ENCODE results near the gene RBFOX2.

Gene RBFOX2

DNA sequence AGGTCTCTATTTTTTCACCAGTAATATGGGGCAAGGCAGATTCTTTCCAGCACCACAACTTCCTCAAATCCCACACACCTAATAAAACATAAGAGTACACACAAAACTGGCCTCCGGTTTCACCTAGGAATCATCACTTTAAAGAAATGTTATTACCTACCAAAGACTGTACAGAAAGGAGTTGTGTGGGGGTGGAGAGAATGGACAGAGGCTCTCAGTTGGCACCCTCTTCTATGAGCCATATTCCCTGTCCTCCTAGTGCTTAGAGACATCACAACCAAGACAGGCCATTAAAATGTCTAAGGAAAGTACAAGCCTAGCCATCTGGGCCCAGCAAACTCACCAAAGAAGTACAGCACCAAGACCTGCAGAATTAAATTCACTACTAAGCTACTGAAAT, 56.1 kb downstream of the RBFOX2 start:
- no peak for DNase-seq (ENCODE audit: low read depth)

DNA sequence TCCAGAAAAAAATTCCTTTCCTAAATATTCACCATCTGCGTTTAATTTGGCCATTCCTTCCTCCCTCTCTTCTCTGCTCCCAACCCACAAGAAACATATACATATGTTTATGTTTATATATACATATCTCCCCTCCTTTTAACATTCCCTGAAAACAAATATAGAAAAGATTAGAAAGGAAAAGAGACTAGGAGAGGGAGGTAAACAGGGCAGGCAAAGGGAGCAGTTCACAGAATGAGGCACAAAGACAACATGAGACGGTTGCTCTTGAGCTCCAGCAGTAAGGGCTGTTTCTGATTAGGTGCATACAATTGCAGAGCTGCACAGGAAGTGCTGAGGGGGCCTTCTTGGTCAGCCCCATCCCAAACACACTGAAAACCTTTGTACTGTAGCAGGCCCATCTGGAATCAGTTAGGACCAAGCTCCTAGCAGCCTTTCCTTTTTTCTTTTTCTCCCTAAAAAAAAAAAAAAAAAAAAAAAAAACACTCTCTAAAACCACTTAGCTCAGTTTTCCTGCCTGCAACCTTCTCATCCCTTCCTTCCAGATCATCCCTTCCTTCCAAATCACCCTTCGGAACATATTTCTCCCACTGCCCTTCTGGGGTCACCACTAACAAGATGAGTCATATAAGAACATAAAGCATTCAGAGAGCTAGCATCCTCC, 57.0 kb downstream of the RBFOX2 start:
- no peak for DNase-seq (ENCODE audit: low read depth)

DNA sequence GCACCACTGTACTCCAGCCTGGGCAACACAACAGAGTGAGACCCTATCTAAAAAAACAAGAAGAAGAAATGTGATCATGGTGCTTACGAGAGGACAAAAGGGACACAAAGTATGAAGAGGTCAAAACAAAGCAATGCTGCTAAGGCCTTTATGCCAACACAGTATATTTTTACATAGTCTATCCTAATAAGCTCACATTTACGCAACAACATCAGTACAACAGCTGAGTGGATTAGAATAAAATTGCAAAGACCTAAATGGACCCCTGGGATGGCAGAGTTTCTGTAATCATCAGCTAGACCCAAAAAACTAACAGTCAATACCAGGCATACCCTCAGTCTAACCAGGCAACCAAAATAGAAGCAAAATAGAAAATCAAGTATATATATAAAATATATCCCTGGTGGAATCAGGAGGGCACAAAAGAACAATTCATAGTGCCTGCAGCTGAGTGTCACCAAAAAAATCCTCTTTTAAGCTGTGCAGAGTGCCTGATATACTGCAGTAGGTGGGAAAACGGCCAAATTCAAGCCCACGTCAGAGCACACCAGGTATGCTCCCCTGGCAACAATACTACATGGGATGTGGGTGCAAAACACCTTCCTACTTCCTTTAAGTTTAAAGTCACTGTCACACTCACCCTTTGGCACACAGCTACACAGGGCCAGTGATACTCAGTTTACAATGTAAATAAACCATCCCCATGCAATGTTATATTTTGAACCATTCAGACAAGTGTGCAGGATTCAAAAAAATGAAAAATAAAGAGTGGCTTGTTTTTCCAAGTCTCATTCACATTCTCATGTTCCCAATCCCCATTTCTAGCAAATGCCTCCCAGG, 57.8 kb downstream of the RBFOX2 start:
- no peak for DNase-seq (ENCODE audit: low read depth)

DNA sequence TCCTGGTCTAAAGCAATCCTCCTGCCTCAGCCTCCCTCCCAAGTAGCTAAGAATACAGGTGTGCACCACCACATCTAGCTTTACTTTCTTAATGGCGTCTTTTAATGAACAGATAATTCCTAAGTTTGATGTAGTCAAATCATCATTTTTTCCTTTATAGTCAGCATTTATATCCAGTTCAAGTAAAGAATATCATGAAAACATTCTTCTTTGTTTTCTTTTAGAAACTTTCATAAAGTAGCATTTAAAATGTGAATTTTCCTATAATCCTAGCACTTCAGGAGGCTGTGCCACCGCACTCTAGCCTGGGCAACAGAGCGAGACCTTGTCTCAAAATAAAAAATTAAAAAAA, 61.6 kb downstream of the RBFOX2 start:
- DNase-seq (ENCODE audit: low read depth): no peak

DNA sequence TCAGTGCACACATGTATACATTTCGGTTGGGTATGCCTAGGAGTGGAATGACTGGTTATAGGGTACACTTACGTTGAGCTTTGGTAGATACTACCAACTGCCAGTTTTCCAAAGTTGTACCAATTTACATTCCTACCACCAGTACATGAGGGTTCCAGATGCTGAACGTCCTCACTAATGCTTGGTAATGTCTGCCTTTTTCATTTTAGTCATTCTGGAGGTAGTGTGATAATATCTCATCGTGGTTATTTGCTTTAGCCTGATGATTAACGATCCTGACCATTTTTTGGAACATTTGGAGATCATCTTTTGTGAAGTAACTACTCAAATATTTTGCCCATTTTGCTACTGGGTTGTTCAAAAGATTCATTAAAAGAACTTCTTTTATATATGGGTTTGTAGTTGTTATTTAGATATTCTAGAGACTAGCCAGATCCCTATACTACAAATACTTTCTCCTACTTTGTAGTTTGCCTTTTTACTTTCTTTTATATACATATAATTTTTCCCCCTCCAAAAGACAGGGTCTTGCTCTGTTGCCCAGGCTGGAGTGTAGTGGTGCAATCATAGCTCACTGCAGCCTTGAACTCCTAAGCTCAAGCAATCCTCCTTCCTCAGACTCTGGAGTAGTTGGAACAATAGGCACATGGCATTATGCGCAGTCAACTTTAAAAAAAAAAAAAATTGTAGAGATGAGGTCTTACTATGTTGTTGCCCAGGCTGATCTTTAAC, 62.1 kb downstream of the RBFOX2 start:
- no peak for DNase-seq (ENCODE audit: low read depth)

DNA sequence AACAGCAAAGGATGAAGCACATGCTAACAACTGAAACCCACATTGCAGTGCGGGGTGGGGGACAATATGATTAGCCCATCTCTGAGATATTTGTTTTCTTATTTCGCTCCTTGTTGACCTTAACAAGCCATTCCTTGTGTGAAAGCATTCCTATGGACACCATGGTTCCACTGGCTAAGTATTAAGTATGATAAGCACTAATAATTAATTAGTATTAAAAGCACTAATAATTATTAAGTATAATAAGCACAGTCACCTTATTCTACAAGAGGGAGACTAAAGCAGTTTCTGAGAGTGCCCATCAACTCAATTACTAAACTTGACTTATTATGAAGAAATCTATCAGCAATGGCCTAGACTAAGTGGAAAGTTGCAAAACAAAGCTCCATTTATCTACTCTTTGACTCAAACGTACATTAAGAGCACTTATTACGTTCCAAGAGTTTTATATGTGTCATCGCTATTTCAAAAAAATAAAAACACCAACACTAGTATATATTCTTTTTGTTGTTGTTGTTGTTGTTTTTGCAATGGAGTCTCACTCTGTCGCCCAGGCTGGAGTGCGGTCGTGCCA, 65.3 kb downstream of the RBFOX2 start:
- no peak for DNase-seq (ENCODE audit: low read depth)

DNA sequence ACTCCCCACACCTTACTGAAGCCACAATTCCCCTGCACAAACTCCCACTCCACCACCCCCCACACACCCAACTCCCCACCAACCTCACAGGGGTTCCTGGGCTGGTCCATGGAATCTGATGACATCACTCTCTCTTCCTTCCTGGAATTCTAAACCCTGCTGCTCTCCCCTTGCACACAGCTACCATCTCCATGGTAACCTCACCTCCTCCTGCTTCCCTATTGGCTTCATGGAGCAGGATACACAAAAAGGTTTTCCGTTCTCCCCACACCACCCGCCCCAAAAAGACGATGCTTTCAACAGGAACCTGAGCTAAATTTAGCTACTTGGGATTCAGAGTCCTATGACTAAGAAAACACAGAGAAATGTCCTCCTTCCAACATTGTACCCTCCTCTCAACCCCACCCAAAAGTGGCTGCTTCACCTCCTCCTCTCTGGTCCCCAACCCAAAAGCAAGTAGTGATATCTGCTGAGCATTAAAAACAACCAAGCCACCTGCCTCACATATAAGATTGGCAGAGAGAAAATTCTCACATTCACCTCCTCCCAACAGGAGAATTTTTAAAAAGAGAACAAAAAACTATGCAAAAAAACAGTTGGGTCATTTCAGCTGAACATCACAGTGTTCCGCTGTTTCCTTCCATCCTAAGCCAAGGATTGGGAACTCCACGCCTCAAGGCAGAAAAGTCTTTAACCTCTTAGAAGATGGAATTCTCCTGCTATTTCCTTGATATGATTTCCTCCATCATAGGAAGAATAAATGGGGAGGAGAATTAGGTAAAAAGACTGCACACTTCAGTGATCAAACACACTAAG, 66.9 kb downstream of the RBFOX2 start:
- DNase-seq (ENCODE audit: low read depth): no peak

DNA sequence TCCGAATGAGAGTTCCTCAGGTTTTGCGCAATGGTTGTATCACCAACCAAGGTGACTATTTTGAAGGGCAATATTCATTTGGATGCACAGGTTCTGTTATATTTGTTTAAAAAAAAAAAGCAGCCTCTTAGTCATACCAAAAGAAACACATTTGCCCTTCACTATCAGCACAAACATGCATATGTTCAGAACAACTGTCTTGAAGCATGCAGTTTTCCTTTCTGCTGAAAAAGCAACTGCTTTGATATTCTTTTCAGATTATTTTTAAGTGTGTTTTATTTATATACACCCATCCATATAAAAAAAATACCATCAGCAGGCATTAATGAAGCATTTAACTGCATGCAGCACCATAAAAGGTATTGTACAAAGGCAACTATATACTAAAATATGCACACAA, 67.8 kb downstream of the RBFOX2 start:
- DNase-seq (ENCODE audit: low read depth): no peak

DNA sequence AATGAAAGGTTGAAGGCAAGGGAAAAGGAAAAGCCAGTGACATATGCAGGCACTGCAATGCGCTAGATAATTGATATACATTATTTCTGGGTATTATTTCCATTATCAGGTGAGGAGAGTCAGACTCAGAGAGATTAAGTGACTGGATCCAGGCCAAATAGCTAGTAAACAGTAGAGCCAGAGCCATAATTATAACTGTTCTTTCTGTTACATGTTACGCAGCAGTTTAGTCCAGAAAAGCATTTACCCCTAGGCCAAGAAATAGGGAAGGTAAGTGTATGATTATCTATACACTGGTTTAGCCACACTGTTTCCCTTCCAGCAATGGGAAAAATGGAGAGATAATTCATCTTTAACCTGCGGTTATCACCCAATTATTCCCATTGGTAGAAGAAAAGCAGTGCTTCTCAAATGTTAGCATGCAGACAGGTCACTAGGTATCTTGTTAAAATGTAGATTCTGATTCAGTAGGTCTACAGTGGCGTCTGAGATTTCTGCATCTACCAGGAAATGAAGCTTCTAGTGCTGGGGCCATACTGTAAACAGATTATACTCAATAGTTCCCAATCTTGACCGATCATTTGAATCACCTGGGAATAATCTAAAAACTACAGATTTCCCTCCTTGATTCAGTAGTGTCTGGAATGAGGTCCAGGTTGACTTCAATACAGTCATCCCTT, 69.4 kb downstream of the RBFOX2 start:
- DNase-seq (ENCODE audit: low read depth): no peak

DNA sequence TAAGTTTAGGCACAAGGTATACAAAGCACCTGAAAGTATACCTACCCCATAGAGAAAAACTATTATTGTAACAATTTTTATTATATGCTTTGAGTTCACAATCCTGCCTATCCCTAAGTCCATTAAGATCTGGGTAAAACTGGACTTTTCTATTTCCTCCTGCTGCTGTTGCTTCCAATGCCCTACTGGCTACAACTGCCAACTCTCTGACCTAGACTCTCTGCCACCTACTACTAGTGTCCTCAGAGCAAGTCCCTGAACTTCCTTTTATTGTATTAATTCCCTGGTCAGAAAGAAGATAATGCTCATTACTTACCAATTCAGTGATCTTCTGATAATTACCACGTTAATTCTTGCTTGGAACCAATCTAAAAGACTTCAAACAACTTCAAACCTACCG, 70.3 kb downstream of the RBFOX2 start:
- DNase-seq (ENCODE audit: low read depth): no peak

DNA sequence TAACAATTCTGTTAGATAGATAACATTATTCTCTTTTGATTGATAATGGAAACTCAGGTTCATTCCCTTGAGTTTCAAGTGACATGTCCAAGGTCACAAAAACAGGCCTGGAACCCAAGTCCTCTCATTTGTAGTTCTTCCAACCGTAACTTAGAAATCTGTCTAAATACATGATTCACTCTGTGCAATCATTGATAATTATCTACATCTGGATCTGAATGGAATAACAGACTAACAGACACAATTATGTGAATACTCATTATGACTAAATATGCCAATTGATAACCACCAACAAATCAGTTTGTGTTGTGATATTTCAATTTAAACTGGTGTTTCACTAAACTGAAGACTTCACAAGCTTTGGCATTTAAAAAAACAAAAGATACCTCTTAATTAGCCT, 71.0 kb downstream of the RBFOX2 start:
- DNase-seq (ENCODE audit: low read depth): no peak

DNA sequence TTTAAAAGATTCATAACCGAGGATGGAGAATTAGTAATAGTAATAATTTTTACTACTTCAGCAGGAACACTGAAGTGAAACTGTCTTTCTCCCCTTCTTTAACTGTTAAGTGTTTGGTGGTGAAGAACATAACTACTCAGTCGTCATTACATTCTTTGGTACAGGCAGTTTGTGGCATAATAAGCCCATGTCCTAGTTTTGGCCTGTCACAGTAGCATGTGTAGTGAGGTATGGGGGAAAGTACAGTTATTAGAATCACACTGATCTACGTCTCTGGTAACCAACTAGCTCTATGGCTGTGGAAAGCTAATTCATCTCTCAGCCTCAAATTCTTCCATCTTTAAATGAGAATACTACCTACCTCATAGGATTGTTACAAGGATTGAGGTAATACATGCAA, 71.8 kb downstream of the RBFOX2 start:
- no peak for DNase-seq (ENCODE audit: low read depth)

DNA sequence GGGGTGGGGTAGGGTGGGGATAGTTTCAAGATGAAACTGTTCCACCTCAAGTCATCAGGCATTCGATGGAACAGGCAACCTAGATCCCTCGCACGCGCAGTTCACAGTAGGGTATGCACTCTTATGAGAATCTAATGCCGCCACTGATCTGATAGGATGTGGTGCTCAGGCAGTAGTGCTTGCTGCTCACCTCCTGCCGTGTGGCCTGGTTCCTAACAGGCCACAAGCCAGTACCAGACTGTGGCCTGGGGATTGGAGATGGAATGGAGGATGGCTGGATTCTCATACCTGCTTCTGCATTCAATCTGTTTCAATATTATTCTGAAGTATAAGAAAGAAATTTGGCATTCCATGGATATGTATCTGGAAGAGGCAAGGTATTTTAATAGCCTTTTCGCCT, 73.1 kb downstream of the RBFOX2 start:
- no peak for DNase-seq (ENCODE audit: low read depth)

DNA sequence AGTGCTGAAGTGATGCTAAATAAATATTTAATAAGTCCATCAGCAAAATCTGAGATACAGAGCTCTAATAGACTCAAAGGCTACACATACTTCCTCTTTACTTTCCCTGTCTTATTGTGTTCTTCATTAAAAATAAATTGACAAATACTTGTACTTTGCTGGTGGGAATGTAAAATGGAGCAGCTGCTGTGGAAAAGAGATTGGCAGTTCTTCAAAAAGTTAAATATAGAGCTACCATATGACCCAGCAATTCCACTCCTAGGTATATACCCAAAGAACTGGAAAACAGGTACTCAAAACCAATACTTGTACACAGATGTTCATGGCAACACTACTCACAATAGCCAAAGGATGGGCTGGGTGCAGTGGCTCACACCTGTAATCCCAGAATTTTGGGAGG, 76.0 kb downstream of the RBFOX2 start:
- no peak for DNase-seq (ENCODE audit: low read depth)

DNA sequence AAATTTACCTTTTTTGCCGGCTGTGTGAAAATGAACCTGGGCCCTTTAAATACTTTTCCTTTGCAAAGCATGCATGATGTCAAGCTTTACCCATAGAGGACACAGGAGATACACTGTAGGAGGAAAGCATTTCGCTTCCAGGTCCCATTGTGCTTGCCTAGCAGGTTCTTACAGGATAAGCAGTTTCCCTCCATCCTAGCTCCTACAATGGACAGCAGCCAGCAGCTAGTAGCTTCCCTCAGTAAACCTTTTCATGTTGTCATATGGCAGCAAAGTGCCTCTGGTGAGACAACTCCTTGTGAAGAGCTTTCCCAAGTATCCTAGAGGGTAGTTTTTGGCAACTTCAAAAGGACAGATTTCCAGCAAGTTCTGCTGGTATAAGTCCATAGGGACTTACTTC, 78.4 kb downstream of the RBFOX2 start:
- no peak for DNase-seq (ENCODE audit: low read depth)

DNA sequence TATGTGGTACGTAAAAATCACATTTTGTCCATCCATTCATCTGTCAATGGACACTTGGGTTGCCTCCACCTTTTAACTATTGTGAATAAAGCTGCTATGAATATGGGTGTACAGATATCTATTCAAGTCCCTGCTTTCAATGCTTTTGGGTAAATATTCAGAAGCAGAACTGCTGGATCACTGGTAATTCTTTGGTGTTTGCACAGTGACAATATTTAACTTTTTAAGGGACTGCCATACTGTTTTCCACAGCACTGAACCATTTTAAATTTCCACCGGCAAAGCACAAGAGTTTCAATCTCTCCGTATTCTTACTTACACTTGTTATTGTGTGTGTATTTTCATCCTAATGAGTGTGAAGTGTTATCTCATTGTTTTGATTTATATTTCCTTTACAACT, 79.4 kb downstream of the RBFOX2 start:
- DNase-seq (ENCODE audit: low read depth): no peak

DNA sequence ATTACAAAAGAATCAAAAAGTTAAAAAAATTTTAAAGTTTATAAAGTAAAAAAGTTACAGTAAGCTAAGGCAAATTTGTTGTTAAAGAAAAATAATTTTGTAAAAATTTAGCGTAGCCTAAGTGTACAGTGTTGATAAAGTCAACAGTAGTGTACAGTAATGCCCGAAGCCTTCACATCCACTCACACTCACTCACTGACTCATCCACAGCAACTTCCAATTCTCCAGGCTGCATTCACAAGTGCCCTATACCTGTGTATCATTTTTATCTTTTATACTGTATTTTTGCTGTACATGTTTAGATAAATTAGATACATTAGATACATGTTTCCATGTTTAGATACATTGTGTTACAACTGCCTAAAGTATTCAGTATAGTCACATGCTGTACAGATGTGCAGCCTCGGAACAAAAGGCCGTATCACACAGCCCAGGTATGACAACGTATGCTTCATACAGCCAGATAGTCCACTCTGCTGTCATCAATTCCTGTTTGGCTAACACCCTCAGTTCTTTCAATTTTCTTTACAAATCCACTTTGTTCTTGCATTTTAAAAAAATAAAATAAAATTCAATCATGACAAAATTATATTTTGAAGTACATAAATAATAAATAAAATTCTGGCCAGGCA, 80.7 kb downstream of the RBFOX2 start:
- no peak for DNase-seq (ENCODE audit: low read depth)

DNA sequence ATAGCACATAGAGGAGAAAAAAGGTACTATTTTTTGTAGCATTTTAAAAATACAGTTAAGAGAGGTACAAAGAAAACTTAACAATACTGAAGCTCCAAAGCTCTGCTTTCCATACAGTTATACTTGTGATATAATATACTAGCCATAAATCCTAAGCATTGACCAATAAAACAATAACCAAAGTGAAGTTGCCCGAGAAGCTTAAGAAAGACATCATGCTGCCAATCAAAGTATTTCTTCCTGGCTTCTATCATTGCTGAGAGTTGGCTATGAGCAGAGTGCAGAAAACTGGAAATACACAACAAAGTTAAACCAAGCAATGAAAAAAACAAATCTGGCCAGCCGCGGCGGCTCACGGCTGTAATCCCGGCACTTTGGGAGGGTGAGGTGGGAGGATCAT, 84.2 kb downstream of the RBFOX2 start:
- no peak for DNase-seq (ENCODE audit: low read depth)

DNA sequence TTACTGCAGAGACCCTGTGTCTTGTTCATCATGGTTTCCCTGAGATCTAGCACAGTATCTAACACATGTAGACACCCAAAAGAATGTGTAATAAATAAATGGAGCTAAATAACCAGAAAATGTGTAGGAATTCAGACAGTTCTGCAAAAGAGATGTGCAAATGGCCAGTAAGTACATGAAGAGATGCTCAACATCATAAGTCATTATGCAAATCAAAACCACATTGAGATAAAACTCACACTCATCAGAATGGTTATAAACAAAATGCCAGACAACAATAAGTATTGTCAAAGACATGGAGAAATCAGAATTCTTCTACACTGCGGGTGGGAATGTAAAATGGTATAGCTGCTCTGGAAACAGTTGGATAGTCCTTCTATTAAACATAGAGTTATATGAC, 88.5 kb downstream of the RBFOX2 start:
- no peak for DNase-seq (ENCODE audit: low read depth)

DNA sequence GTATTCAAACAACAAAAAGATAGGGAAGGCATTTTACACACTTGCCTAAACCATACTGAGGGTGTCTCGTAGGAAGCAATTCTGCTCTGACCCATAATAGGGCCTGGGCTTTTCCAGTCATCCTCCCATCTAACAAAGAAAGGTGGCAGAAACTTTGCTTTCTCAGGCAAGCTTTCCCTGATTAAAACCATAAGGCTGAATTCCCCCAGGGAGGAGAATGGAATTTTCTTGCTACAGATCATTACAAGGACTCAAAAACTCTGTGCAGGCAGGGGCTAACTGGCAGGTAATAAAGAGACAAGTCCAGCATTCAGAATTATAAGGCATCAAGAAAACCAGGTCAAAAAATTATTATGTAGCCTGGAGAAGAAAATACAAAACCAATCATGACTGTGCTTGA, 90.4 kb downstream of the RBFOX2 start:
- no peak for DNase-seq (ENCODE audit: low read depth)

DNA sequence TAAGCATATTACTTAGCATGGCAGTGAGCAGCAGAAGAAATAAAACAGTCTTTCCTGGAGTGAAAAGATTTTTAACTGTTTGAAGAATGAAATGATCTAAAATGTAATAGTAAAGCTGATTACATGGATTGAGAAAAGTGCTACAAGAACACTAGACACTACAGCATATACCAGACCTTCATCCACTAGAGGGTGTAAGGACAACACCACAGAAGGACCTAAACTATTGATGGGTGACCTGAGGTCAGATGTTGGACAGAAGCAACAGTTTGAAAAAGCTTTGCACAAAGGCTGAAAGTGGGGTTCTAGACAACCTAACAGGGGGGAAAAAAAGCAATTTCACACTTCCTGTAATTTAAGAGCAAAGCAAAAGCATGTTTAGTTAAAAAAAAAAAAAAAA, 97.7 kb downstream of the RBFOX2 start:
- DNase-seq (ENCODE audit: low read depth): no peak
